GM03348 (cell line): Measurements from ENCODE around the gene GID4.

Source experiments
- DNase-seq: peaks from one replicate; pipeline ENCODE4 v3.0.0; 2012; ENCODE audit warnings: low spot score

GID4 gene

DNA sequence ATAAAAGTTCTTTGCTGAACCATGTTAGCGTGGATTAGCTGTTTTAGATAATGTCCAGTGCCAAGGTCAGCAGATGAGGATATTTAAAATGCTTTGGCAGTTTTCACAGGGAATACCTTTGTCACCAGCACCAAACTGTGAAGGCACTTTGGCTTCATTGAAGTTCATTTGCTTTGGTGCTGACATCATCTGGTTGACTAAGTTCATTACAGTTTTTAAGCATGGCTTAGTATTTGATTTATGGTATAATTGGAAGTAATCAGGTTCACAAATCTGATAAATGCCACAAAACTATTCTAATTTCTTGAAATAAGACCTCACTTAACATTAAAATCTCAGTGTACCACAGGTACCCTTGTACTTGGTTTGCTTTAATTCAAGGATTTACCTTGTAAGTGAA, 4.3 kb downstream of the GID4 start:
- DNase-seq = peak; percentile 22

DNA sequence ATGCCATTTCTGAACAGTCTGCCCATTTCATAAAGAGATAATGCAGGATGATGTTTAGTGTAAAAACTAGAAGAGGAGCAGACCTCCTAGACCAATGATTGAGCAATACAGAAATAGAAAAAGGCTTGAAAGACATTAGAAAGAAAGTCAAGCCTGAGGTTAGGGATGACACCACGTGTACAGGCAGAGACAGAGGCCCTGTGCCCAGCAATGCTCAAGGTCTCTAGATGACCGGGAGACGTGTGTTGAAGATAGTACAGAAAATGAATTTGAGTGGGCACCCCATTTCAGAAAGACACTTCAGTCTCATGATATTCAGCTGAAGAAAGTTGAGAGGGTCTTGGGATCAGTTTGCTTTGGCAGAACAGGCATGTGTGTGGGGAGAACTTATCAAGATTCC, 5.4 kb downstream of the GID4 start:
- DNase-seq = no peak

DNA sequence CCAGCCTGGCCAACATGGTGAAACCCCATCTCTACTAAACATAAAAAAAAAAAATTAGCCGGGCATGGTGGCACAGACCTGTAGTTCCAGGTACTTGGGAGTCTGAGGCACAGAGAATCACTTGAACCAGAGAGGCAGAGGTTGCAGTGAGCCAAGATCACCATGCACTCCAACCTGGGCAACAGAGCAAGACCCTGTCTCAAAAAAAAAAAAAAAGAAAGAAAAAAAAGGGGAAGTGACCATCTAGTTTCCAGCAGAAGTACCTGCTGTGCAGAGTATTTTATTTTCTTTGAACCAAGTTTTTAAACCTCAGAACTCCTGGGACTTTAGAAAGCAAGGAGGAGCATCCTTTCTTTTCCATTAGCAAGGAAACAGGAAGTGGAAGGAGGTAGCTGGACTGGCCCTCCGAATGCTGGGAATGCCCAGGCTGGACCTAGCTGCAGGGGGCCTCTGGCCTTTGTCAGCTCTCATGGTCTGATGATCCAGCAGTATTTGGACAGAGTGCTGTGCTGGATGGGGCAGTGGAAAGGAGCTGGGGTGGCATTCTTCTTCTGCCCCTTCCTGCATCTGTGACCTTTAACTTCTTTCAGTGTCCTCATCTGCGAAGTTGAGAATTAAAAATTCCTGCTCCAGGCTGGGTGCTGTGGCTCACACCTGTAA, 6.6 kb downstream of the GID4 start:
- DNase-seq = no peak

DNA sequence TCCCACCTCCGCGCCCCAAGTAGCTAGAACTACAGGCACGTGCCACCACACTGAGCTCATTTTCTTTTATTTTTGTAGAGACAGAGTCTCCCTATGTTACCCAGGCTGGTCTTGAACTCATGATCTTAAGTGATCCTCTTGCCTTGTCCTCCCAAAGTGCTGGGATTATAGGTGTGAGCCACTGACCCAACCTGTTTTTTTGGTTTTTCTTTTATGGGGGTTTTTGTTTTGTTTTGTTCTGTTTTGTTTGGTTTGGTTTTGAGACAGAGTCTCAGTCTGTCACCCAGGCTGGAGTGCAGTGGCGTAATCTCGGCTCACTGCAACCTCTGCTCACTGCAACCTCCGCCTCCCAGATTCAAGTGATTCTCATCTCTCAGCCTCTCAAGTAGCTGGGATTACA, 16.4 kb downstream of the GID4 start:
- DNase-seq = no peak

DNA sequence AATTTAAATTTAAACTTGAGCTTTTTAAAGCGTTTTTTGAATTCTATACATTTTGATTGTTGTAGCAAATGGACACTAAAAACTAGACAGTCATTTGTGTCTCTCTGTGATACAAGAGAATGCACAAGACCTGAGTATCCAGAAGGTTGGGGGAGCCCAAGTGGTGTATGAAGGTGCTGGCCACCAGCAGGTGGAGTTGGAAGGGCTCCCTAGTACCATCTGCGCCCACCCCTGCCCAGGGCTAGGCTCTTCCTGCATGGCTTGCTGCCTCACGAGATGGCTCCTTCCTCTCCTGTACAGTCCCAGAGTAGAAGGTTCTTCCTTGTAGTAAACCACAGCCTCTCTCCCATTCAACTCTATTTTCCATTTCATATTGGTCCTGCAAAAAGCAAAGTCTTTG, 17.0 kb downstream of the GID4 start:
- DNase-seq = no peak

DNA sequence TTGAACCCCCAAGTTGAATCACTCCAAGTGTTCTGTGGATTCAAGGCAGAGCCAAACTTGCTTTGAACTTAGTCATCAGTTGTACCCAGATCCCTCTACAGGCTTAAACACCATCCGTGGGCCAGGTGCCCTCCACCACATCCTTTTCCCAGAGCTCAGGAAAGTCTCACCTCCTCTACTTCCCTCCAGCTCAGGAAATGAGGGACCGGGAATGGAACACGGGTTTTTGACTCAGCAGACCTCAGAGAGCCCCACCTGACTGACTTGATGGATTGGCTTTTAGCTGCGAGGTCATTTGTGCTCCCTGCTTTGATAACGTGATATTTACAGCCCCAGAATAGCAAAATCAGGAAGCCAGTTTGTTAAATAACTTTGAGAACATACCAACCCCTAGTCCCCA, 20.1 kb downstream of the GID4 start:
- no peak for DNase-seq

DNA sequence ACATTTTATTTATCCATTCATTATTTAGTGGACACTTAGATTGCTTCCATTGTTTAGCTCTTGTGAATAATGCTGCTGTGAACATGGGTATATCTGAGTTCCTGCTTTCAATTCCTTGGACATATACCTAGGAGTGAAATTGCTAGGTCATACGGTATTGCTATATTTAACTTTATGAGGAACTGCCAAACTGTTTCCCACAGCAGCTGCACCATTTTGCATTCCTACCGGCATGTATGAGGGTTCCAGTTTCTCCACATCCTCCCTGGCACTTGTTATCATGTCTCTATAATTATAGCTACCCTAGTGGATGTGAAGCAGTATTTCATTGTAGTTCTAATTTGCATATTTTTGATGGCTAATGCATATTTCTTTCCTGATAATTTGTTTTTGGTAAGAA, 24.8 kb downstream of the GID4 start:
- DNase-seq = no peak

DNA sequence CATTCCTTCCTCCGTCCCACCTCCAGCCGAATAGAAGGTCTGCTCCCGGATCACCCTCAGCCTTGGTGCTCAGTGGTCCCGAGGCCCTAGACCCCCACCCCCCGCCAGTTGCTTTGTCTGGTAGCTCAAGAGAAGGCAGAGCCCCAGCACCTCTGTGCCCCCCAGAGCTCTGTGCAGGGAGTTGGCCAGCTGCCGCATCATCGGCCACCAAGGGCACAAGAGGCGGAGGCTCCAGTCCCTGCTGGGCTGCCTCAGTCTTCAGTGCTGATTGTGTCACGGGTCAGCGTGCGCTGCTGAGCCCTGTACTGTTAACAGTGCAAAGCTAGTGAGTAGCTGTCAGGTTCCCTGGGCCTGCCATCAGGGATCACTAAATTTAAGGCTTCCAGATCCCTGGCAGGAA, 26.3 kb downstream of the GID4 start:
- no peak for DNase-seq

DNA sequence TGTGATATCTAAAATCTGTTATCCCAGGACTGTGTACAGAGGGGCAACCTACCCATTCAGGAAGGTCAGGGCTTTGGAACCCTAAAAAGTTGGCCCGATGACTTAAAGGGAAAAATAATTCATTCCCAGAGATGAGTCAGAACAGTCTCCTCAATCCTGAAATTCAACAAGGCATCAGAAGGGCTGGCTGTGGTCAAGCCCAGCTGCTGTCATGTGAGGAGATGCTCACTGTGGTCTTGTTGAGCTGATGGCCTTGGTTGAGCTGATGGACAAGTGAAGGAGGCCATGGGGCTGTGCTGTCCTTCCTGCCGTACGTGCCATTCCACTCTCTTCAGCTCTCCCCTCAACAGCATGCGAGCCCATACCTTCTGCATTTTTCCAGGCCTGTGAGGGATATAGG, 27.7 kb downstream of the GID4 start:
- no peak for DNase-seq

DNA sequence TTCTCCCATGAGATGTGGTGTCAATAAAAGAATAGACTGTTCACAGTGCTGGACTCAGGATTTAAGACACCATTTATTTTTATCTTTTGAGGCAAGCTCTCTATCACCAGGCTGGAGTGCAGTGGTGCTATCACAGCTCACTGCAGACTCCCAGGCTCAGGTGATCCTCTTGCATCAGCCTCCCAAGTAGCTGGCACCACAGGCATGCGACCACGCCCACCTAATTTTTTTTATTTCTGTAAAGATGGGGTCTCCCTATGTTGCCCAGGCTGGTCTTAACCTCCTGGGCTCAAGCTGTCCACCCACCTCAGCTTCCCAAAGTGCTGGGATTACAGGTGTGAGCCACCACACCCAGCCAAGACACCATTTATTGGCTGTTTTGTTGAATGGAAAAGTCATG, 29.9 kb downstream of the GID4 start:
- DNase-seq = no peak

DNA sequence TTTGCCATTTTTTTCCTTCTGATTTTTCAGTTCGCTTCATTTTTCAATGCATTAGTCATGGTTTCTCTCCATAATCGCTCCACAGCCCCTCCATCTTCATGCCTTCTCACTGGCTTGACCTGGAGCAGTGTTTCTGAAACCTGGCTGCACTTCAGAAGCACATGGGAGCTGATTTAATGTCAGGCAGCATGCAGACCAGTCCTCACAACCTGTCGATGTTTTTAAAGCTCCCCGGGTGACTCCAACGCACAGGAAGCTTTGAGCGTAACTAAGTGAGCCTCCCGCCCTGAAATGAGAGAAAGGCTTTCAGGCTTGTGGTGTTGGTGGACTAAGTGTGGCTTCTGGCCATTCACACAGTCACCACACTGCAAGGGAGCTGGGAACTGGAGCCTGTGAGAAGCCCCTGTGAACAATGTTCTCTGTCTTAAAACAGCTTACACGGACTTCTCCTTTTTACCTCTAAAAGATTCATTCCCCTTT, 31.7 kb downstream of the GID4 start:
- DNase-seq = peak; percentile 55

DNA sequence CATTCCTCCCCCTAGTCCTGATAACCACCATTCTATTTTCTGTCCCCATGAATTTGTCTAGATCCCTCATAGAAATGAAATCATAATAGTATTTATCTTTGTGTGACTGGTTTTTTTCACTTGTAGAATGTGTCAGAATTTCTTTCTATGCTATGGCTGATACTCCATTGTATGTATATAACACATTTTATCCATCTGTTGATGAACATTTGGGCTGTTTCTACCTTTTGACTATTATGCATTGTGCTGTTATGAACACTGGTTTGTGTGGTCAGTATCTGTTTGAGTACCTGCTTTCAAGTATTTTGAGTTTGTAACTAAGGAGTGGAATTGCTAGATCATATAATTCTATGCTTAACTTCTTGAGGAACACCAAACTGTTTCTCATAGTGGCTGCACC, 32.5 kb downstream of the GID4 start:
- no peak for DNase-seq

DNA sequence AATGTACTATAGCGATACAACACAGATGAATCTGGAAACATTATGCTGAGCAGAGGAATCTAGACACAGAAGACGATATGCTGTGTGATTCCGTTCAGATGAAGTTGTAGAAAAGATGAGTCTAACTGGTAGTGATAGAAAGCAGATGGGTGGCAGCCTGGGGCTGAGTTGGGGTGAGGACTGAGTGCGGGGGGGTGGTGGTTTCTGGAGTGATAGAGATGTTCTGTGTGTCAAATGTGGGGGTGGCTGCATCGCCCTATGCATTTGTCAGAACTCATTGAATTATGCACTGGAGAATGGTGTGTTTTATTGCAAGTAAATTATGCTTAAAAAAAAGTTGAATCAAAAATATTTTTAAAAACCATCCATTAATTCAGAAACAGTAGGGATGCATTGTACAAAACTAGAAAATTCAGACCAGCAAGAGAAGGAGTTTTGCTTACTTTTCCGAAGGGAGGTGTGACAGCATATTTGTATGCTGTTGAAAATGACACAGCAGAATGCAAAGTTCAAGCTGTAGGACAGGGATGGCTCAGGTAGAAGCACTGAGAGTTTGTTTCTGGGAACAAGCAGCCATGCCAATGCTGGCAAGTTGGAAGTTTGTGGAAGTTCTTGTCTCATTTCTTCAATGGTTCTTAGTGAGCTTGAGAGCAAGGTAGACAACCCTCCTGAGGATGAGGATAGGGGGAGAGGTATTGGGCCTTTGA, 35.5 kb downstream of the GID4 start:
- no peak for DNase-seq

DNA sequence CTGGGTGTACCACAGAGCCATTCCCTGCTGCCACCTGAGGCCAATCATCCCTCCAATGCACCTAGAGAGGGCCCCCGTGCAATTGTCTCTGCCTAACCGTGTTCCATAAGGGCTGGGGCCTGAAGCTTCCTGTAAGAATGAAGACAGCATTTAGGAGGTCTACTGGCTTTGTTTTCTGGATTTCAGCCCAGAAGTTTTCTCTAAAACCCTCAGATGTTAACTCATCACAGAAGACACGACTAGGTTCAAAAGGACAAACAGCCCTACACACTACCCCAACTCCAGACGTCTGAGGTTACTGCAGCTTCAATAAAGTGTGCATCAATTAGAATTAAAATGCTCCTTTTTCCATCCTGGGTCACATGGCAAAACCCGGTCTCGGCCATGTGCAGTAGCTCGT, 37.7 kb downstream of the GID4 start:
- DNase-seq = no peak

DNA sequence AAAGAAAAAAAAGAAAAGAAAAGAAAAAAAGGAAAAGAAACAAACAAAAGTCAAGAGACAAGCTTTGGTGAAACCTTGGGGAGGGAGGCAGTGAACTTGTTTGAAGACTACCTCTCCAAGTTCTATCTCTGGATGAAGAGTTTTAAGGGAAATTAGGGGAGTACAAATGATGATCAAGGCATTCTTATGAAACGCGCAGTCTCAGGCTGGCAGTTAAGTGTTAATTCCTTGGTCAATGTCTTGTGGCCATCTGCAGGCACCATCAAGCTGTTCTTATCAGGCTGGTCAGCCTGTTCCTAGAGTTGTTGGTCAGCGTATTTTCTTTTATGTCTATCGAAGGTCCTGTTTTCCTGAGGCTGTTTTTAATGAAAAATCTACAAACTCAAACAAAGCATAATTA, 40.3 kb downstream of the GID4 start:
- DNase-seq = no peak

DNA sequence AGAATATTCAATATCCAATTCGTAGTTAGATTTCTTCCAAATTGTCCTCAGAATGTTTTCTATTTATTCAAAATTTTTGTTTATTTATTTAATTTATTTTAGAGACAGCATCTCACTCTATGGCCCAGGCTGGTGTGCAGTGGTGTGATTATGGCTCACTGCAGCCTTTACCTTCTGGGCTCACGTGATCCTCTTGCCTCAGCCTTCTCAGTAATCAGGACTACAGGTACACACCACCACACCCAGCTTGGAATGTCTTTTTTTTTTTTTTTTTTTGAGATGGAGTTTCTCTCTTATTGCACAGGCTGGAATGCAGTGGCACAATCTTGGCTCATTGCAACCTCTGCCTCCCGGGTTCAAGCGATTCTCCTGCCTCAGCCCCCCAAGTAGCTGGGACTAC, 45.0 kb downstream of the GID4 start:
- DNase-seq = no peak

DNA sequence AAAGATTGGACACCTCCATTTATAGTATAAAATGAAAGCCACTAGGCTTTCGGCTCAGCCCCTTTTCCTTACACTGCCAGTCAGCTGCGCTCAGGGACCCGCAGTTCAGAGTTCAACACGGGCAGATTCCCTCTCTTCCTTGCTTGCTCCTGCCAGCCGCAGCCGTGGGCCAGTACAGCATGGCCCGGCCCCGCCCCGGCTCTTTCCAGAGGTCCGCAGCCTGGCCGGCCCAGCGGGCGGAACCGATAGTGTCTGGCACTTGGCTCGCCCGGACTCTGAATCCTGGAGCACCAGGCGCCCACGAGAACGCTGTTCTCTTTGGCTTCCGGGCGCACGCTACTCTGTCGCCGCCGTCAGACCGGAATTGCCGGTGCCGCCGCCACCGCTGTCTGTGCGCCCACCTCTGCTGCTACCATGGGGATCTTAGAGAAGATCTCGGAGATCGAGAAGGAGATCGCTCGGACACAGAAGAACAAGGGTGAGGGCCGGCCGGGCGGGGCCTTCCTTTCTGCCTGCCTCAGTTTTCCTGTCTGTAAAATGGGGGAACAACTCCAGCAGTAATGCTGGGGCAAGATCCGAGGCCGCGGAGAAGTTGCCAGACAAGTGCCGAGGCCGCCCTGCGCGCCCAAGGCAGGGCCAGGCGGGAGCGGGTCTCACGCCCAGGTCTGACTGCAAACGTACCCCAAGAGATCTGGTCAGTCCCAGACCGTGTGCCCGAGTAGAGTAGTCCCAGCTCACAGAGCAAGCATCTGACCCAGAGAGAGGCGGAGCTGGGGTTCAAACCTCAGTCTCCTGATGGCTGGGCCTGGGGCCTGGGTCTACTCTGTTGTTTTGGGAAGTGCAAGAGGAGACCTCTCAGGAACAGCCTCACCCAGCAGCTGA, 48.6 kb downstream of the GID4 start, which contains the start of gene DRG2:
Gene DRG2 (plus strand): TSS at position 339 of the 882 bp plus-strand sequence. CDS start 76 bp downstream, at position 415.
- peak; percentile 97 for DNase-seq

DNA sequence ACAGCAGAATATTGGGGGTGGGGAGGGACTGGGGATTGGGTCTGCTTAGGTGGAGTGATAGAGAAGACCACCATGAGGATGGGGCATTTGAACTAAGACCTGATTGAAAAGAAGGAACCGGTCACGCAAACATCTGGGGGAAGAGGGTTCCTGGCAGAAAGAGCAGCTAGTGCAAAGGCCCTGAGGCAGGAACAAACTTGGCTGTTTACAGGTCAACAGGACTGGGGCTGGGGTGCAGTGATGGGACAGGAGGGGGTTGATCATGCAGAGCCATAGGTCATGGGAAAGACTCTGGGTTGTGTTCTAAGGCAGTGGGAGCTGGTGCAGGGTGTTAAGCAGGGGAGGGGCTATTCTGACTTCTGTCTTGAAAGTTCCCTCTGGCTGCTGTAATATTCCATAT, 50.4 kb downstream of the GID4 start:
- DNase-seq = no peak

DNA sequence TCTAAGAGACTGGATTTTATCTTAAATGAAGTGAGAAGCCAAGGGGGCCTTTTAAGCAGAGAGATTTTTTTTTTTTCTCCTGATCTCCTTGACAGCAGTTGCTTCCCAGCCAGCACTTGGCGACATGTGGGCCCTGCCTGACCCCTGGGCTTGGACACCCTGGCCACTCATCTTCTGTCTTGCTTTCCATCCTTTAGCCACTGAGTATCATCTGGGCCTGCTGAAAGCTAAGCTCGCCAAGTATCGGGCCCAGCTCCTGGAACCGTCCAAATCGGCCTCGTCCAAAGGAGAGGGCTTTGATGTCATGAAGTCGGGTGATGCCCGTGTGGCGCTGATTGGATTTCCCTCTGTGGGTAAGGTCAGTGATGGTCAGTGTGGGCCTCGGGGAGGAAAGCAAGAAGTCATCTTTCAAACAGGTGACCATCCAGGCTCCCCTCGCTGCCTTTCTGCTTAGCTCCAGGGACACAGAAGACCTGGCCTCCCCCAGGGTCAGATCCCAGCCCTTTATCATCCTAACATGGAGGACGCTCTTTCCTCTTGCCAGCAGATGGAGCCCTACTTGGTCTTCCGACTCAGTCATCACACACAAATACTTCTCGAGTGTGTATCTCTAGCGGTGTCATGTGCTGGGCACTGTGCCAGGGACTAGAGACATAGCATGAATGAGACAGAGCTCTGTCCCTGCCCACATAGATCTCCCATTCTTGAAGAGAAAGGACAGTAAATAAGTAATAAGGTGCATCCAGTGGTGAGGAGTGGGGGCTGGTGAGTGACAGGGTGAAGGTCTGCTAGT, 54.6 kb downstream of the GID4 start:
- peak; percentile 56 for DNase-seq

DNA sequence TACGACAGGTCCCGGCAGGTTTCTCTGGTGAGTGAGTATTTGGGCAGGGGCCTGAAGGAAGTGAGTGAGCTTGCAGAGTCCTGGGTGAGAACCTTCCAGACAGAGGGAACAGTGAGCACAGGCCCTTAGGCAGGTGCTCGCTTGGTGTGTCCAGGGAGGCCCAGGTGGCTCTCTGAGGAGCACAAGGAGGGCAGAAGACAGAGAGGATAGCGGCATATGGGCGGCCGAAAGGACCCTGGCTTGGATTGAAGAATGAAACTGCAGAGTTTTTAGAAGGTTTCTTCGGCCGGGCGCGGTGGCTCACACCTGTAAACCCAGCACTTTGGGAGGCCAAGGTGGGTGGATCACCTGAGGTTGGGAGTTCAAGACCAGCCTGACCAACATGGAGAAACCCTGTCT, 55.2 kb downstream of the GID4 start:
- DNase-seq = no peak

DNA sequence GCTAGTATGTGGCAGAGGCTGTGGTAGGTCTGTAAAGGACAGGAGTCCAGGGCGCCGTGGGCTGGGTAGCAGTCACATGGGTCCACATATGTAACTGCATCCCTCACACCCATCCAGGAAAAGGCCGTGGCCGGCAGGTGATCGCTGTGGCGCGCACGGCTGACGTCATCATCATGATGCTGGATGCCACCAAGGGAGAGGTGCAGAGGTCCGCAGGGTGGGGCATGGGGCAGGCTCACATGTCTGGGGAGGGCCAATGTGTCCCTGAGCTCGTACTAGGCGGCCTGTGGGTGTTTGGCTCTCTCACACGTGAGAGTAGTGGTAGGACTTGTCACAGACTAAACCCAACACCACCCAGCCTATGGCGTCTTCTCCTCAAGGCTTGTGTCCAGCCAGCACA, 60.3 kb downstream of the GID4 start:
- no peak for DNase-seq

DNA sequence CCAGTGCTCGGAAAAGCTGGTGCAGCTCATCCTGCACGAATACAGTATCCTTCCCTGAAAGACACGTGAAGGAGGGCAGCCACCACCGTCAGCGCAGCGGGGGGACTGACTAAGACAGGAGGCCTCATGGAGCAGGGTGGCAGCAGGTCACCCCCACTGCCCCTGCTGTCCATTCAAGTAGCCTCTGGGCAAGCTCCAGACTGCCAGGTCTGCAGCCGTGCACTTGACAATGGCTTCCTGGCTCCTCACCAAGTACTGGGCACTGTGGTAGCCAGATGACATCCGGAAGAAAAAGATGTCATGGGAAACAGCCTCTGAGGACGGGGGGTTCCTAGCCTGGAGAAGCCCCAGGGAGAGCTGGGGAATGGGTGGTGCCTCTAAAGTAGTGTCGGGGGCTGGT, 61.4 kb downstream of the GID4 start:
- DNase-seq = no peak
